Lower leg skin (tissue), 3 donors: ENCODE data around the gene TJAP1.

Source experiments
- CTCF ChIP-seq, 3 donors: fragments of 450-650 bp; IDR thresholded peaks; one replicate each; pipeline ENCODE4 v1.5.1; 2016; ENCODE audit warnings: antibody characterized with exemption in 3 of 3, mild to moderate bottlenecking in 3 of 3, moderate library complexity in 2 of 3
- POLR2A ChIP-seq, 2 donors: fragments of 450-650 bp; IDR thresholded peaks; one replicate each; pipeline ENCODE4 v1.6.1; 2016 to 2017; ENCODE audit warnings: antibody characterized with exemption in 2 of 2, mild to moderate bottlenecking in 1 of 2, moderate library complexity in 1 of 2

- TF ChIP-seq CTCF (IDR thresholded peaks at IDR 0.05) (no peak), POLR2A (IDR thresholded peaks at IDR 0.05) (no peak)
These were observed 63.1 kb downstream of the TJAP1 start for GRCh38 chr6:43540507-43540906.
